A673 (cell line): ENCODE results near the gene ADGRG3.

ENCODE experiments used
- EZH2 ChIP-seq: fragments of 200-600 bp; sonication (generic); IDR thresholded peaks from 2 replicates; pipeline ENCODE4 v1.6.1; 2017; ENCODE audit warnings: borderline replicate concordance, low read depth, mild to moderate bottlenecking, mixed read lengths, antibody characterized with exemption, low read length; ENCODE audit not compliant: poor library complexity, severe bottlenecking
- TF ChIP-seq, protein P1 (sequence below): fragments of 300-800, 200-600 bp; sonication (generic); conservative IDR thresholded peaks from 2 replicates; pipeline ENCODE4 v1.5.1; 2017; ENCODE audit warnings: low read depth, mild to moderate bottlenecking, antibody characterized with exemption, low read length, moderate library complexity, mixed read lengths

DNA sequence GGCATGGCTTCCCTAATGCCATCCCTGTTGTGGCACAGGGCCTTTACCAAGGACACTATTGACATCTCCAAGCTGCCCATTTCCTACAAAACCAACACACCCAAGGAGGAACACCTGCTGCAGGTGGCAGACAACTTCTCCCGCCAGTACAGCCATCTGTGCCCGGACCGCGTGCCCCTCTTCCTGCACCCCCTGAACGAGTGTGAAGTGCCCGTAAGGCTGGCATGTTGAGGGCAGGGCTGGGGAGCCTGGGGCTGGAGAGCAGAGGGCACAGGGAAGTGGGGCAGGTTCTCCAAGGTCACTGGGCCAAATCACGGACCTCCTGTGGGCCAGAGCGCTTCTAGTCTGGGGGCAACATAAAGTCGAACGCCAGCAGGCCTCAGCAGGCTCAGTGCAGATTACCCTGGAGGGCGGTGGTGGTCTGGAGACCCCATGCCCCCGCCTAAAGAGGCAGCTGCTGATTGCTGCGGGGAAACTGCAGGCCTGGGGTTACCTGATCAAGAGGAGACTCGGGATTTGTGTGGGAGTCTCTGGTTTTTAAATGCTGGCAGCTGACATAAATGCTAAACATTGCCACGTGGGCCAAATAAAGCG is 30.8 kb downstream of the ADGRG3 start:
- TF ChIP-seq, protein P1, sequence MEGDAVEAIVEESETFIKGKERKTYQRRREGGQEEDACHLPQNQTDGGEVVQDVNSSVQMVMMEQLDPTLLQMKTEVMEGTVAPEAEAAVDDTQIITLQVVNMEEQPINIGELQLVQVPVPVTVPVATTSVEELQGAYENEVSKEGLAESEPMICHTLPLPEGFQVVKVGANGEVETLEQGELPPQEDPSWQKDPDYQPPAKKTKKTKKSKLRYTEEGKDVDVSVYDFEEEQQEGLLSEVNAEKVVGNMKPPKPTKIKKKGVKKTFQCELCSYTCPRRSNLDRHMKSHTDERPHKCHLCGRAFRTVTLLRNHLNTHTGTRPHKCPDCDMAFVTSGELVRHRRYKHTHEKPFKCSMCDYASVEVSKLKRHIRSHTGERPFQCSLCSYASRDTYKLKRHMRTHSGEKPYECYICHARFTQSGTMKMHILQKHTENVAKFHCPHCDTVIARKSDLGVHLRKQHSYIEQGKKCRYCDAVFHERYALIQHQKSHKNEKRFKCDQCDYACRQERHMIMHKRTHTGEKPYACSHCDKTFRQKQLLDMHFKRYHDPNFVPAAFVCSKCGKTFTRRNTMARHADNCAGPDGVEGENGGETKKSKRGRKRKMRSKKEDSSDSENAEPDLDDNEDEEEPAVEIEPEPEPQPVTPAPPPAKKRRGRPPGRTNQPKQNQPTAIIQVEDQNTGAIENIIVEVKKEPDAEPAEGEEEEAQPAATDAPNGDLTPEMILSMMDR, result no peak
- no peak for TF ChIP-seq EZH2
